Mucosa of descending colon (tissue), 3 donors: ENCODE results near the gene SPATC1L. TPM values are rescaled to one million over a fixed set of nuclear protein-coding genes. Genes with fewer than 3 reads are reported as not detected.
A peak's percentile ranks its signal among the peaks of the same experiment; 100 is the strongest.

ENCODE experiments used
- ATAC-seq: fragments of 200-7000 bp; cut with Tn5 transposase; one replicate; pipeline ENCODE4 v1.9.1; 2020; ENCODE audit warnings: mild to moderate bottlenecking, moderate library complexity
- DNase-seq, 3 donors: peaks; one replicate each; pipeline ENCODE4 v3.0.0-alpha.2; 2020
- H3K36me3 ChIP-seq: fragments of 200-600 bp; one replicate; pipeline ENCODE4 v1.8.0; 2021; ENCODE audit warnings: low read depth, mild to moderate bottlenecking
- H3K4me1 ChIP-seq: fragments of 200-600 bp; one replicate; pipeline ENCODE4 v1.8.0; 2021; ENCODE audit warnings: low read depth, mild to moderate bottlenecking
- H3K4me3 ChIP-seq: fragments of 200-600 bp; one replicate; pipeline ENCODE4 v1.8.0; 2021; ENCODE audit warnings: mild to moderate bottlenecking
- H3K9me3 ChIP-seq: fragments of 200-600 bp; one replicate; pipeline ENCODE4 v1.8.0; 2021; ENCODE audit warnings: mild to moderate bottlenecking
- intact Hi-C, 2 donors: fragments of 100-400 bp; cut with DNase I in 1 of 2; cut with micrococcal nuclease in 1 of 2; formaldehyde crosslinking; loops; one replicate each; pipeline versions ENCODE4 v1.11.0 to v1.11.1; 2022; cut with DNase I, micrococcal nuclease
- total RNA-seq, 3 donors: library from RNA; stranded (reverse); fragmentation: NEBNext Ultra II Directional in 2 of 3; extraction: Animal tissue kit (Norgen Biotek cat#: 25700) in 2 of 3; gene quantifications; one replicate each; pipeline versions ENCODE4 v1.2.1 to v1.2.4, GENCODE V29; 2021 to 2023
- TF ChIP-seq, protein P1 (sequence below): fragments of 200-600 bp; IDR thresholded peaks from one replicate; pipeline ENCODE4 v1.8.0; 2022; ENCODE audit warnings: antibody characterized with exemption, mild to moderate bottlenecking
- donor health status: DM: no; HTN: no; CAD: no; lungs with moderate emphysema.
- donor health status: DM: no; HTN: no; CAD: no.
- donor health status: DM: no; HTN: yes; CAD: no.

Gene SPATC1L
- total RNA-seq, 3 donors from 2014 or later: 4.6 to 10.9 (median 4.6) TPM

DNA sequence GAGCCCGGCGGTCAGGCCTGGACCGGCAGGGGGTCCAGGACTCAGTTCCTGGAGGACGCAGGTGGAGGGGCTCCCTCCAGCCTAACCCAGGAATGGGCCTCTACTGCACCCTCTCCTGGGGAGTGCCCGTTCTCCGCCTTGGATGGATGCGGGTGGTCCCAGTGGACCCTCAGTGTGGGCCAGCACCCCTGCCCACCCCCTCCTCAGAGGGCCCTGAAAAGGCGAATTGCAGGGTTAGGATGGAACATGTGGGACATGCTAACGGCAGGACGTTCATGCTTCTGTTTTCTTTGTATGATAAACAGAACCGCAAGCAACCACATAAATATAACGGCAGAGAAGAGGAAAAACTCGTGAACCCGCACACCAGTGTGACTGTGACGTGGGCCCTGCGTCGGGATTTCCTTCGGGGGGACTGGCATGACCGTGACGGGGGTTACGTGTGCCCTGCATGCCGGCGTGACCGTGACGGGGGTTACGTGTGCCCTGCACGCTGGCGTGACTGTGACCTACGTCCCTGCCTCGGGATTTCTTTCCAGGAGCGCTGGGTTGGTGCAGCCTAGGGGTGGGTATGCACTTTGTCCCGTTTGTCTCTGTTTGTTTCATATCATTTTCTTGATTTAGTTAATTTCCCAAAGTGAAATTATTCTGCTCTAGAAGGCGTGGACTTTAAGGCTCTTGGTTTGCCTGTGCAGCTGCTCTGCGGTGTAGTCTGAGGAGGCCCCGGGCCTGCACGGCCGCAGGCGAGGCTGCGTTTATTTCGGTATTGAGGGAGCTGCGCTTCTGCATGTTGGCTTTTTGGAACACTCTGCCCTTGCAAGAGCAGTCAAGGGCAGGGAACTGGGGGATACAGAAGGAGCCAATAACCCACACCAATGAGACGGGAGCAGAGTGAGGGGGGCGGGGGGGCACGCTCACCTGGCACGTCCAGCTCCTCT, 32.0 kb downstream of the SPATC1L start:
- H3K9me3 ChIP-seq: no peaks in the 10 kb centered on the region
- peaks cover 10% of the 10 kb centered on the region for H3K4me1 ChIP-seq
- no peak for ATAC-seq
- H3K36me3 ChIP-seq: no peaks in the 10 kb centered on the region
- peak; percentile 0 to 42 (median 13) for DNase-seq
- H3K4me3 ChIP-seq: no peak overlapping the region
- TF ChIP-seq, protein P1, sequence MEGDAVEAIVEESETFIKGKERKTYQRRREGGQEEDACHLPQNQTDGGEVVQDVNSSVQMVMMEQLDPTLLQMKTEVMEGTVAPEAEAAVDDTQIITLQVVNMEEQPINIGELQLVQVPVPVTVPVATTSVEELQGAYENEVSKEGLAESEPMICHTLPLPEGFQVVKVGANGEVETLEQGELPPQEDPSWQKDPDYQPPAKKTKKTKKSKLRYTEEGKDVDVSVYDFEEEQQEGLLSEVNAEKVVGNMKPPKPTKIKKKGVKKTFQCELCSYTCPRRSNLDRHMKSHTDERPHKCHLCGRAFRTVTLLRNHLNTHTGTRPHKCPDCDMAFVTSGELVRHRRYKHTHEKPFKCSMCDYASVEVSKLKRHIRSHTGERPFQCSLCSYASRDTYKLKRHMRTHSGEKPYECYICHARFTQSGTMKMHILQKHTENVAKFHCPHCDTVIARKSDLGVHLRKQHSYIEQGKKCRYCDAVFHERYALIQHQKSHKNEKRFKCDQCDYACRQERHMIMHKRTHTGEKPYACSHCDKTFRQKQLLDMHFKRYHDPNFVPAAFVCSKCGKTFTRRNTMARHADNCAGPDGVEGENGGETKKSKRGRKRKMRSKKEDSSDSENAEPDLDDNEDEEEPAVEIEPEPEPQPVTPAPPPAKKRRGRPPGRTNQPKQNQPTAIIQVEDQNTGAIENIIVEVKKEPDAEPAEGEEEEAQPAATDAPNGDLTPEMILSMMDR: no peak
- intact Hi-C loops: no loop called here

DNA sequence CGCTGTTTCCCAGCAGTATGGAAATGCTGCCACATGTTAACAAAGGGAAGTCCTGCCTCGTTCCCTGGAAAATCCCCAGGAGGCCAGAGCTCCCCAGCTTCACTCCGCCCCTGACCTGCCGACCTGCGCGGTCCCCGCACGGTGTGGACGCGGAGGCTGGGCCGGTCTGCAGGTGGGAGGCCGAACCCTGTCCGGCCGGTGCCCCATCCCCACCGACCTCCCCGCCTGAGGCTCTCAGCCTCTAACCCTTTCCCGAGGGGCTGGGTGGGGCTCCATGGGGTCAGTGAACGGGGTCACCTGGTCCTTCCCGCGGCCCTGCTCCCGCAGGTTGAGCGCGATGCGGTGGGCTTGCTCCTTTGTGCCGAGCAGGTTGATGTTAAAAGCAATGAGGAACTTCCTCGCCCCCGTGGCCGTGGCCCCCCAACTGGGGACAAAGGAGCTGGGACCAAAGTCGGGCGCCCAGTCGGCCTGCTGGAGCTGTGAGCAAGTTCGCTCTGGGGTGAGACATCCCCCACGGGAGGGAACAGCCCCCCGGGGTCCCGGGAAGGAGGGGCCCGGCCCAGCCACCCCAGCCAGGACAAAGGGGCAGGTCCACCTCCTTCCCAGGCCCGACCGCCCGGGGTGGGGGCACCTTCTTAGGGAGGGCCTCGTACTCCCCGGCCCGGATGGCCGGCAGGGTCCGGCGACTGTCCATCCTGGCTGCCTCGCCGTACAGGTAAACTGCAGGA, 32.8 kb downstream of the SPATC1L start:
- Histone ChIP-seq H3K36me3 (no peaks in the 10 kb centered on the region), H3K9me3 (no peaks in the 10 kb centered on the region), H3K4me3 (no peak overlapping the region), H3K4me1 (peaks cover 10% of the 10 kb centered on the region)
- ATAC-seq (no peak), DNase-seq (peak in 2 of 3 donors; percentile 11 to 40)
- intact Hi-C loops: no loop called here
- TF ChIP-seq, protein P1: no peak

- no peaks in the 10 kb centered on the region for H3K36me3 ChIP-seq
- intact Hi-C loops: no loop called here
- ATAC-seq (no peak), DNase-seq (peak in 2 of 3 donors; percentile 13 to 38)
- H3K4me1 ChIP-seq: peaks cover 10% of the 10 kb centered on the region
- no peak overlapping the region for H3K4me3 ChIP-seq
- H3K9me3 ChIP-seq: no peaks in the 10 kb centered on the region
- TF ChIP-seq, protein P1: no peak
These were observed 33.7 kb downstream of the SPATC1L start for GRCh38 chr21:46150491-46151121.

DNA sequence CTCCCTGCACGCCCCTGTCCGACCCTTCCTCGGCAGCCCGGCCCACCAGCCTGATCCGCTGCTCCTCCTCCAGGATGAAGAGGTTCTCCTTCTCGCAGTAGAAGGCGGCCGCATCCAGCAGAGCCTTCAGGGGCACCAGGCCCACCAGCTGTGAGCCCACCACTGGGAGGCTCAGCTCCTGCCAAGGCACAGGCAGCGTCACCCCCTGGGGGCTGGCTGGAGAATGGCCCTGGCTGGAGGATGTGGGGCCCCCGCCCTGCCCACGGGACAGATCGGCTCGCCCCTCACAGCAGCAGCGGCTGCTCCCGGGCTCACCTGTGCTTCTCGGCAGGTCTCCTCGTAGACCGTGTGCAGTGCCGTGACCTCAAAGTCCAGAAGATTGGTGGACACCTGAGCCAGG, 34.2 kb downstream of the SPATC1L start:
- H3K36me3 ChIP-seq: no peaks in the 10 kb centered on the region
- H3K9me3 ChIP-seq: no peaks in the 10 kb centered on the region
- intact Hi-C loops: no loop called here
- TF ChIP-seq, protein P1: no peak
- DNase-seq (peak in 2 of 3 donors; percentile 16 to 41), ATAC-seq (no peak)
- no peak overlapping the region for H3K4me3 ChIP-seq
- H3K4me1 ChIP-seq: peaks cover 10% of the 10 kb centered on the region

DNA sequence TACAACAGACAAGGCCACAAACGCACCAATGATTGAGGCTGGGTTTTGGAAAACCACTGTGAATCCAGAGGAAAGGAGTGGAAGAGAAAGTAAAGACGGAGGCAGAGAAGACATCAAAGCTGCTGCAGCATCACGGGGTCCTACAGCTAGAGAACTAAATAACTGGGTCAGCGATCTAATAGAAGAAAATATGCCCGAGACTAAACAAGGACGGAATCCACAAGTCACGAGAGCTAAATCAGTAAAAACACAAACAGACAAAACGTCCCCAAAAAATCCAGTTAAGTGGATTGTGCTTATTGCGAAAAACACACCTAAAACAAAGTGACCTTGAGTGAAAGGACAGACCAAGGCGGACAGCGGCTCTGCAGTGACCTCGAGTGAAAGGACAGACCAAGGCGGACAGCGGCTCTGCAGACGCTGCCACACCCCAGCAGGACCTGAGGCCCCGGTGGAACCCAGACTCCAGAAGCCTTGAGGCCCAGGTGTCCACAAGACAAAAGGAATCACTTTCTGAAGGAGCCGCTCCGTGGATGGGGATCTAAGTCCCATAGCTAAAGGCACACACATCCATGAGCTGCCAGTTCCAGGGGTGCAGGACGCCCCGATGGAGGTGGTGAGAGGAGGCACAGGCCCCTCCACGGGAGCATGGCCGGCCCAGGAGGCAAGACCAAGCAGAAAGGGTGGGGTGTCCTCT, 34.9 kb downstream of the SPATC1L start:
- TF ChIP-seq, protein P1: no peak
- Histone ChIP-seq H3K4me1 (peaks cover 10% of the 10 kb centered on the region), H3K9me3 (no peaks in the 10 kb centered on the region), H3K4me3 (no peak overlapping the region), H3K36me3 (no peaks in the 10 kb centered on the region)
- DNase-seq (peak in 2 of 3 donors; percentile 14 to 22), ATAC-seq (no peak)
- intact Hi-C loops: no loop called here
